ENCODE results near the gene CERS1. TPM values are rescaled to one million over a fixed set of nuclear protein-coding genes. Genes with fewer than 3 reads are reported as not detected.

The CERS1 gene
- total RNA-seq, 4 donors from 2014 or later: 0.19 to 0.24 TPM; not detected in 2

GRCh38 chr19:18848878-18849661 is 46.9 kb downstream of the CERS1 start:
- no peak for ATAC-seq (ENCODE audit: low FRiP score)
- TF ChIP-seq CTCF (IDR thresholded peaks at IDR 0.05): no peak
- DNase-seq (ENCODE audit: low spot score): no peak

- no peak for TF ChIP-seq CTCF (IDR thresholded peaks at IDR 0.05)
- ATAC-seq (ENCODE audit: low FRiP score) (no peak), DNase-seq (ENCODE audit: low spot score) (no peak)
These were observed 48.2 kb downstream of the CERS1 start for GRCh38 chr19:18847549-18848463.

- no peak for TF ChIP-seq CTCF (IDR thresholded peaks at IDR 0.05)
- ATAC-seq (ENCODE audit: low FRiP score) (peak; percentile 76), DNase-seq (ENCODE audit: low spot score) (peak; percentile 55)
These were observed 49.0 kb downstream of the CERS1 start for GRCh38 chr19:18846862-18847548.

GRCh38 chr19:18845961-18846360 is 50.0 kb downstream of the CERS1 start:
- DNase-seq (ENCODE audit: low spot score) (no peak), ATAC-seq (ENCODE audit: low FRiP score) (no peak)
- TF ChIP-seq CTCF (IDR thresholded peaks at IDR 0.05): no peak

GRCh38 chr19:18844806-18845329 is 51.1 kb downstream of the CERS1 start:
- DNase-seq (ENCODE audit: low spot score) (no peak), ATAC-seq (ENCODE audit: low FRiP score) (no peak)
- TF ChIP-seq CTCF (IDR thresholded peaks at IDR 0.05): no peak

- TF ChIP-seq CTCF (IDR thresholded peaks at IDR 0.05): no peak
- ATAC-seq (ENCODE audit: low FRiP score) (no peak), DNase-seq (ENCODE audit: low spot score) (no peak)
These were observed 52.0 kb downstream of the CERS1 start for GRCh38 chr19:18843960-18844359.
